Psoas muscle (tissue), 8 donors: ENCODE measurements around the gene TTBK1. TPM values are rescaled to one million over a fixed set of nuclear protein-coding genes. Genes with fewer than 3 reads are reported as not detected.

Experiments used
- ATAC-seq, 4 donors: fragments of 200-7000 bp; cut with Tn5 transposase; one replicate each; pipeline ENCODE4 v1.9.1; 2020; ENCODE audit warnings: moderate library complexity in 3 of 4, mild to moderate bottlenecking in 2 of 4
- DNase-seq, 2 donors: peaks; one replicate each; pipeline ENCODE4 v3.0.0-alpha.2; 2020
- H3K27ac ChIP-seq: fragments of 200-600 bp; one replicate; pipeline ENCODE4 v1.8.0; 2022
- H3K27me3 ChIP-seq, 3 donors: fragments of 200-600 bp in 1 of 3; one replicate each; pipeline versions ENCODE4 v1.6.1 to v1.8.0; 2013 to 2022; ENCODE audit warnings: low read length in 2 of 3, mild to moderate bottlenecking in 2 of 3, moderate library complexity in 1 of 3; ENCODE audit not compliant: insufficient read depth in 3 of 3
- H3K36me3 ChIP-seq, 2 donors: fragments of 200-600 bp in 1 of 2; one replicate each; pipeline versions ENCODE4 v1.6.1 to v1.8.0; 2013 to 2022; ENCODE audit warnings: low read depth in 1 of 2, mild to moderate bottlenecking in 1 of 2, moderate library complexity in 1 of 2; ENCODE audit not compliant: insufficient read depth in 1 of 2
- H3K4me1 ChIP-seq: fragments of 200-600 bp; one replicate; pipeline ENCODE4 v1.8.0; 2022
- H3K4me3 ChIP-seq: fragments of 200-600 bp; one replicate; pipeline ENCODE4 v1.8.0; 2022; ENCODE audit warnings: mild to moderate bottlenecking
- H3K9me3 ChIP-seq: fragments of 200-600 bp; one replicate; pipeline ENCODE4 v1.8.0; 2022
- WGBS, 3 donors: extraction: QIAGEN DNeasy Blood & Tissue Kit; methylation state at CpG; one replicate each; pipeline versions ENCODE4 v1.1.6 to v1.1.7; 2013; 5-methylcytosine and 5-hydroxymethylcytosine counted together
- intact Hi-C, 2 donors: fragments of 100-400 bp; cut with DNase I; formaldehyde crosslinking; loops; one replicate each; pipeline versions ENCODE4 v1.11.0 to v1.14.2; 2022
- polyA plus RNA-seq, 3 donors: library from polyadenylated mRNA; stranded (reverse); fragments of 200-250 nt; gene quantifications; one replicate each; pipeline ENCODE4 v1.2.3, GENCODE V29; 2013
- total RNA-seq, 4 donors: library from RNA; stranded (reverse); fragmentation: NEBNext Ultra II Directional in 2 of 4; extraction: Animal tissue kit (Norgen Biotek cat#: 25700) in 2 of 4; gene quantifications; one replicate each; pipeline versions ENCODE4 v1.2.1 to v1.2.4, GENCODE V29; 2021 to 2023
- TF ChIP-seq, protein P1 (sequence below): fragments of 200-600 bp; IDR thresholded peaks from one replicate; pipeline ENCODE4 v1.8.0; 2022; ENCODE audit warnings: antibody characterized with exemption
- donor health status: healthy with polysubstance abuse.
- donor health status: DM: no; HTN: no; CAD: no; lungs with moderate emphysema.
- donor health status: Bipolar disorder and iron deficiency.
- donor health status: healthy.
- donor health status: DM: yes; HTN: yes; CAD: no.
- donor health status: DM: no; HTN: no; CAD: no.
- donor health status: DM: no; HTN: no; CAD: no.
- donor health status: DM: yes; HTN: yes; CAD: no.

Gene TTBK1
- total and polyA plus RNA-seq, 7 donors: 0.01 to 0.03 TPM; not detected in 5

DNA sequence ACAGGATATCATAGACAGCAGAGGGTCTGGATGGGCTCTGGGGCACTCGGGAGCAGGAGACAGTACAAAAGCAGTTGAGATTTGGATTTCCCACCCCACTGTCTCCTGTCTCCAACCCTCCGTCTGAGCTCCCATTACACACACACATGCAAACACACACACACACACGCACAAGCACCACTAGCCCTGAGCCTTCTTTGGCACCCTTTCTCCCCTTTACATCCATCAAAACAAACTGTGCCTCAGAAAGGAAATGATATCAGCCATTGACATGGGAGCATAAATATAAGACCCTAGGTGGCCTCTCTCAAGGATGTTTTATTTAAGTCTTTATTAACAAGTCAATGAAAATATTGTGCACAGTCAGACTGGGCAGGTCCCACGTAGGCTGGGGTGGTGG is 17.5 kb downstream of the TTBK1 start:
- no peaks in the 10 kb centered on the region for H3K27me3 ChIP-seq
- intact Hi-C loops: no loop called here
- no peak overlapping the region for H3K27ac ChIP-seq
- TF ChIP-seq, protein P1, sequence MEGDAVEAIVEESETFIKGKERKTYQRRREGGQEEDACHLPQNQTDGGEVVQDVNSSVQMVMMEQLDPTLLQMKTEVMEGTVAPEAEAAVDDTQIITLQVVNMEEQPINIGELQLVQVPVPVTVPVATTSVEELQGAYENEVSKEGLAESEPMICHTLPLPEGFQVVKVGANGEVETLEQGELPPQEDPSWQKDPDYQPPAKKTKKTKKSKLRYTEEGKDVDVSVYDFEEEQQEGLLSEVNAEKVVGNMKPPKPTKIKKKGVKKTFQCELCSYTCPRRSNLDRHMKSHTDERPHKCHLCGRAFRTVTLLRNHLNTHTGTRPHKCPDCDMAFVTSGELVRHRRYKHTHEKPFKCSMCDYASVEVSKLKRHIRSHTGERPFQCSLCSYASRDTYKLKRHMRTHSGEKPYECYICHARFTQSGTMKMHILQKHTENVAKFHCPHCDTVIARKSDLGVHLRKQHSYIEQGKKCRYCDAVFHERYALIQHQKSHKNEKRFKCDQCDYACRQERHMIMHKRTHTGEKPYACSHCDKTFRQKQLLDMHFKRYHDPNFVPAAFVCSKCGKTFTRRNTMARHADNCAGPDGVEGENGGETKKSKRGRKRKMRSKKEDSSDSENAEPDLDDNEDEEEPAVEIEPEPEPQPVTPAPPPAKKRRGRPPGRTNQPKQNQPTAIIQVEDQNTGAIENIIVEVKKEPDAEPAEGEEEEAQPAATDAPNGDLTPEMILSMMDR: no peak
- WGBS, 3 donors: 72 to 80% (median 77%) methylated on average over 4 of the region's 4 CpGs
- no peaks in the 10 kb centered on the region for H3K9me3 ChIP-seq
- no peak overlapping the region for H3K4me3 ChIP-seq
- no peaks in the 10 kb centered on the region for H3K36me3 ChIP-seq
- DNase-seq (no peak), ATAC-seq (no peak)
- H3K4me1 ChIP-seq: no peaks in the 10 kb centered on the region

DNA sequence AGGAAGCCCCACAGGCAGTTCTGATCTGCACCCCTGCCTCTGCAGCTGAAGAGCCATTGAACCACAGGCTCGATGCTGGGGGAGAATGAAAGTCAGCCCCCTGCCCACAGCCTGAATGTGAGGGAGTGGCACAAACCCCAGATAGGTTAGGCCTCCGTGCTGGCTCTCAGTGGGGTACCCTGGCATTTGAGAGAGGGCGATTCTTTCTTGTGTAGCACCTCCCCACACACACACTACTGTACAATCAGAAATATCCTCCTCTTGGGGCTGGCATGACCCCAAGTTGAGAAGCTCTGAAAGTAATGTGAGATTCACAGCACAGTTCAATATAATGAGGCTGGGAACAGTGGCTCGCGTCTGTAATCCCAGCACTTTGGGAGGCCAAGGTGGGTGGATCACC is 17.9 kb downstream of the TTBK1 start:
- Histone ChIP-seq H3K4me1 (no peaks in the 10 kb centered on the region), H3K9me3 (no peaks in the 10 kb centered on the region), H3K27me3 (no peaks in the 10 kb centered on the region), H3K36me3 (no peaks in the 10 kb centered on the region), H3K4me3 (no peak overlapping the region), H3K27ac (no peak overlapping the region)
- no peak for ATAC-seq
- DNase-seq: peak in 1 of 2 donors; percentile 6
- TF ChIP-seq, protein P1: no peak
- intact Hi-C loops: no loop called here
- WGBS, 3 donors: 70 to 85% (median 82%) methylated on average over 5 of the region's 5 CpGs

DNA sequence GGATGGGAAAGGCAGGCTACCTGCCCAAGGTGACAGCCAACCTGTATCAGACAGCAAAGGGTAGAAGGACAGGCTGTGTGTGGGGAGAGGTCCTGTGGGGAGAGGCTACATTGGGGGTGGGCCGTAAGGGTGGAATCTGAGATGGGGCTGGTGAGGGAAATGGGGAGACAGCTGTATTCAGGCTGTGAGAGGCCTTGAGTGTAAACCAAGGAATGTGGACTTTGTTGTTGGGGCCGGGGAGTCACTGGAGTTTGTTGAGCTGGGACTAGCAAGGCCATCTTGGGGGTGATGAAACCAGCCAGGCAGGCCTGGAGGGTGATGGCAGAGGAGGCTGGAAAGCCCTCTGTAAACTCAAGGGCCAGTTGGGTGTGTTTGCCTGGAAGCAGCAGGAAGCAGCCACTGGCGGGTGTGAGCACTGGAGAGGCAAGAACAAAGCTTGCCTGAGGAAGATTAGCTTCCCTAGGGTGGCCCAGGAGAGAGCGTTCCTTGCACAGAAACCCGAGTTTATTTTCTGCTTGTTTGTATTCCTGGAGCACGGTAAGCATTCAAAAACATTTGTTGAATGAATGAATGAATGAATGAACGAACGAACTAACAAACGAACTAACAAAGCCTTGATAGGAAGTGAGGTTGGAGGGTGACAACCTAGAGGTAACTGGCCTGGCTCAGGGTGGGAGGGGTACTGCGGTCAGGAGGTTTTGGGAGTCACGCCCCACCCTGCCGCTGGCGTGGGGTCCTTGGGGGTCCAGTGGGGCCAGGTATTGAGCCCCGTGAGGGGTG is 18.9 kb downstream of the TTBK1 start:
- intact Hi-C loops: no loop called here
- H3K36me3 ChIP-seq: no peaks in the 10 kb centered on the region
- TF ChIP-seq, protein P1: no peak
- H3K4me1 ChIP-seq: no peaks in the 10 kb centered on the region
- DNase-seq (peak in 1 of 2 donors; percentile 24), ATAC-seq (no peak)
- H3K9me3 ChIP-seq: no peaks in the 10 kb centered on the region
- H3K27ac ChIP-seq: no peak overlapping the region
- no peaks in the 10 kb centered on the region for H3K27me3 ChIP-seq
- 77 to 81% (median 80%) methylated on average over 14 of the region's 14 CpGs for WGBS, 3 donors
- no peak overlapping the region for H3K4me3 ChIP-seq

DNA sequence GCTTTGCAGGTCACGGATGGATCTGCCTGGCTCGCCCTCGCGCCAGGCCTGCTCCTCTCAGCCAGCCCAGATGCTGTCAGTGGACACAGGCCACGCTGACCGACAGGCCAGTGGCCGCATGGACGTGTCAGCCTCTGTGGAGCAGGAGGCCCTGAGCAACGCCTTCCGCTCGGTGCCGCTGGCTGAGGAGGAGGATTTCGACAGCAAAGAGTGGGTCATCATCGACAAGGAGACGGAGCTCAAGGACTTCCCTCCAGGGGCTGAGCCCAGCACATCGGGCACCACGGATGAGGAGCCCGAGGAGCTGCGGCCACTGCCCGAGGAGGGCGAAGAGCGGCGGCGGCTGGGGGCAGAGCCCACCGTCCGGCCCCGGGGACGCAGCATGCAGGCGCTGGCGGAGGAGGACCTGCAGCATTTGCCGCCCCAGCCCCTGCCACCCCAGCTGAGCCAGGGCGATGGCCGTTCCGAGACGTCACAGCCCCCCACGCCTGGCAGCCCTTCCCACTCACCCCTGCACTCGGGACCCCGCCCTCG is 19.6 kb downstream of the TTBK1 start:
- H3K36me3 ChIP-seq: no peaks in the 10 kb centered on the region
- intact Hi-C loops: no loop called here
- no peaks in the 10 kb centered on the region for H3K9me3 ChIP-seq
- no peak overlapping the region for H3K27ac ChIP-seq
- TF ChIP-seq, protein P1: no peak
- no peak overlapping the region for H3K4me3 ChIP-seq
- no peak for ATAC-seq
- DNase-seq: no peak
- no peaks in the 10 kb centered on the region for H3K27me3 ChIP-seq
- H3K4me1 ChIP-seq: no peaks in the 10 kb centered on the region
- WGBS, 3 donors: 88 to 91% (median 91%) methylated on average over 39 of the region's 39 CpGs
